HG02870 (cell line): Measurements from ENCODE around the gene METTL25.
"Not testable (repeated sequence)": the region's sequence is repeated elsewhere in the genome, so short reads cannot be mapped to it uniquely, and the experiment has no call there.

Experiments
- ATAC-seq: cut with Tn5 transposase; IDR thresholded peaks from one replicate; pipeline ENCODE4 v1.9.1; 2021; ENCODE audit warnings: mild to moderate bottlenecking, moderate library complexity; ENCODE audit not compliant: unreplicated experiment

METTL25 gene

GRCh38 chr12:82358200-82359114, at the start of gene METTL25, which contains the start of gene CCDC59:
METTL25 (plus strand) TSS chr12:82358529; CDS start chr12:82358566, 37 bp downstream.
CCDC59 (minus strand) TSS chr12:82358387; CDS start chr12:82358376, 11 bp downstream.
- peak; percentile 94 for ATAC-seq

- ATAC-seq: no peak
Measured at GRCh38 chr12:82314406-82314892, 43.9 kb upstream of the METTL25 start.

- ATAC-seq: no peak
Measured at GRCh38 chr12:82319276-82319675, 39.1 kb upstream of the METTL25 start.

GRCh38 chr12:82325540-82326336, 32.6 kb upstream of the METTL25 start:
- no peak for ATAC-seq

- peak; percentile 65 for ATAC-seq
Measured at GRCh38 chr12:82326905-82327503, 31.3 kb upstream of the METTL25 start.

GRCh38 chr12:82327861-82328260, 30.5 kb upstream of the METTL25 start:
- no peak for ATAC-seq

GRCh38 chr12:82329508-82329907, 28.8 kb upstream of the METTL25 start:
- no peak for ATAC-seq

GRCh38 chr12:82350161-82350560, 8.2 kb upstream of the METTL25 start:
- no peak for ATAC-seq

- ATAC-seq: no peak
Measured at GRCh38 chr12:82351390-82351789, 6.9 kb upstream of the METTL25 start.

- no peak for ATAC-seq
Measured at GRCh38 chr12:82357340-82357739, 989 bp upstream of the METTL25 start.

- no peak for ATAC-seq
Measured at GRCh38 chr12:82357845-82358199, 507 bp upstream of the METTL25 start.

GRCh38 chr12:82359115-82359478, 768 bp downstream of the METTL25 start:
- ATAC-seq: peak; percentile 2

GRCh38 chr12:82360834-82361233, 2.5 kb downstream of the METTL25 start:
- not testable (repeated sequence) for ATAC-seq

GRCh38 chr12:82361461-82361915, 3.2 kb downstream of the METTL25 start:
- ATAC-seq: no peak

GRCh38 chr12:82363990-82364389, 5.7 kb downstream of the METTL25 start:
- ATAC-seq: no peak

- ATAC-seq: no peak
Measured at GRCh38 chr12:82366197-82366596, 7.9 kb downstream of the METTL25 start.

GRCh38 chr12:82375201-82375600, 16.9 kb downstream of the METTL25 start:
- ATAC-seq: no peak

- ATAC-seq: peak; percentile 58
Measured at GRCh38 chr12:82378997-82379396, 20.7 kb downstream of the METTL25 start.

- no peak for ATAC-seq
Measured at GRCh38 chr12:82383930-82384552, 25.7 kb downstream of the METTL25 start.

- no peak for ATAC-seq
Measured at GRCh38 chr12:82398879-82399278, 40.5 kb downstream of the METTL25 start.

- no peak for ATAC-seq
Measured at GRCh38 chr12:82400819-82401218, 42.5 kb downstream of the METTL25 start.
